Measurements from ENCODE around the gene CRYBB1.

GRCh38 chr22:26642465-26643417 is 24.9 kb upstream of the CRYBB1 start:
- TF ChIP-seq CTCF (IDR thresholded peaks at IDR 0.05), result no peak
- TF ChIP-seq EP300 (IDR thresholded peaks at IDR 0.05), result no peak
